PC-9 (cell line): ENCODE measurements around the gene CLMN. TPM values are rescaled to one million over a fixed set of nuclear protein-coding genes. Genes with fewer than 3 reads are reported as not detected.

Source experiments
- BruUV-seq: library from RNA; stranded (reverse); fragments of 400-500 nt; replicated peaks from 2 replicates; lab custom pipeline; 2021; lab: Mats Ljungman, UMichigan
- CTCF ChIA-PET: fragments of 300-600 bp; sonication (Branson Sonifier 250); formaldehyde crosslinking; loops from one replicate; lab custom pipeline; 2022; ENCODE audit warnings: antibody characterized with exemption; lab: Charles Lee
- POLR2A ChIA-PET: fragments of 300-600 bp; sonication (Branson Sonifier 250); formaldehyde crosslinking; loops from one replicate; lab custom pipeline; 2022; ENCODE audit warnings: antibody characterized with exemption; ENCODE audit not compliant: unreplicated experiment; lab: Charles Lee
- DNase-seq, 2 experiments: peaks; one replicate each; pipeline versions ENCODE4 v3.0.0 to v3.0.0-alpha.2; 2015 to 2022; ENCODE audit warnings: mixed read lengths in 1 of 2
- H2AFZ ChIP-seq: fragments of 200-600 bp; sonication (generic); 2 replicates; pipeline ENCODE4 v1.8.1; 2017; ENCODE audit warnings: antibody characterized with exemption
- H3F3A ChIP-seq: fragments of 200-600 bp; sonication (generic); 2 replicates; pipeline ENCODE4 v1.8.1; 2017; ENCODE audit warnings: antibody characterized with exemption, mild to moderate bottlenecking, low read depth; ENCODE audit not compliant: insufficient read depth
- H3K27ac ChIP-seq: fragments of 200-600 bp; sonication (generic); 2 replicates; pipeline ENCODE4 v1.6.1; 2016; ENCODE audit warnings: mixed run types
- H3K27me3 ChIP-seq: fragments of 200-600 bp; sonication (generic); 2 replicates; pipeline ENCODE4 v1.6.1; 2016; ENCODE audit warnings: low read depth, mixed run types; ENCODE audit not compliant: insufficient read depth
- H3K36me3 ChIP-seq: fragments of 200-600 bp; sonication (generic); 2 replicates; pipeline ENCODE4 v1.6.1; 2016; ENCODE audit warnings: low read depth, mixed run types
- H3K4me1 ChIP-seq: fragments of 200-600 bp; sonication (generic); replicated peaks from 2 replicates; pipeline ENCODE4 v1.6.1; 2016; ENCODE audit warnings: mixed run types; ENCODE audit not compliant: insufficient read depth
- H3K4me2 ChIP-seq: fragments of 200-600 bp; sonication (generic); 2 replicates; pipeline ENCODE4 v1.6.1; 2017; ENCODE audit warnings: mixed run types
- H3K4me3 ChIP-seq: fragments of 200-600 bp; sonication (generic); 2 replicates; pipeline ENCODE4 v1.6.1; 2016; ENCODE audit warnings: mixed run types
- H3K79me2 ChIP-seq: fragments of 200-600 bp; sonication (generic); 2 replicates; pipeline ENCODE4 v1.6.1; 2017; ENCODE audit warnings: low read depth, mixed run types
- H3K9me2 ChIP-seq: fragments of 200-600 bp; sonication (generic); 2 replicates; pipeline ENCODE4 v1.8.1; 2017; ENCODE audit warnings: mild to moderate bottlenecking; ENCODE audit not compliant: insufficient read depth
- H3K9me3 ChIP-seq: fragments of 200-600 bp; sonication (generic); 2 replicates; pipeline ENCODE4 v1.8.1; 2016; ENCODE audit warnings: low read depth; ENCODE audit not compliant: insufficient read depth
- H4K20me1 ChIP-seq: fragments of 200-600 bp; sonication (generic); 2 replicates; pipeline ENCODE4 v1.8.1; 2017; ENCODE audit not compliant: insufficient read depth
- EZH2 ChIP-seq: fragments of 200-600 bp; sonication (generic); IDR thresholded peaks from 2 replicates; pipeline ENCODE4 v1.8.0; 2017; ENCODE audit warnings: antibody characterized with exemption, low read depth
- intact Hi-C: fragments of 100-400 bp; cut with micrococcal nuclease; formaldehyde crosslinking; loops from one replicate; pipeline ENCODE4 v1.10.0; 2022; ENCODE audit not compliant: unreplicated experiment
- total RNA-seq: library from RNA; stranded (reverse); gene quantifications from 2 replicates; pipeline ENCODE4 v1.2.3, GENCODE V29; 2021
- TF ChIP-seq, protein P1 (sequence below): fragments of 200-600 bp; sonication (generic); conservative IDR thresholded peaks from 2 replicates; pipeline ENCODE4 v1.6.1; 2017; ENCODE audit warnings: mixed run types, antibody characterized with exemption, mild to moderate bottlenecking, moderate library complexity

Gene CLMN
- total RNA-seq, 1 experiment from 2014 or later = 15.8 TPM

DNA sequence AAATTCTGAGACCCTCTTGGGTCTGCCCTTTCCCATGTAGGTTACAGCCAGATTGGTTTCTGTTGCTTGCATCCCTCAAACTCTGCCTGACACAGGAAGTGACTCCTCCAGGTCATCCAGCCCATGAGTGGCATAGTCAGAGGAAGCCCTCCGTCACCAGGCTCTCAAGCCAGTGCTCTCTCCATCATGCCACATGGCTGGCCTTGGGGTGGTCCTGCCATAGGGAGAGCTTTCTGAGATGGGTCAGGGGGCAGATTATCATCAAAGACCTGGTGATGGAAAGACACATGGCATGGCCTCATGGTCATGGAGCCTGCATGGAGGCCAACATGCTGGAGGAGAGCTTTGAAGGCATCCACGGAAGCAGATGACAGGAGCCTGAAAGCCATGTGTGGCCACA, 15.4 kb upstream of the CLMN start:
- Histone ChIP-seq H3K27me3 (no peaks in the 10 kb centered on the region), H3K79me2 (no peaks in the 10 kb centered on the region), H3K4me3 (no peak overlapping the region), H3K9me2 (no peaks in the 10 kb centered on the region), H3K4me2 (no peak overlapping the region), H3K9me3 (no peaks in the 10 kb centered on the region), H4K20me1 (no peaks in the 10 kb centered on the region), H3K36me3 (no peaks in the 10 kb centered on the region), H3K4me1 (no peaks in the 10 kb centered on the region), H2AFZ (no peak overlapping the region), H3K27ac (no peak overlapping the region), H3F3A (no peaks in the 10 kb centered on the region)
- no TSS peak for BruUV-seq
- TF ChIP-seq, protein P1, sequence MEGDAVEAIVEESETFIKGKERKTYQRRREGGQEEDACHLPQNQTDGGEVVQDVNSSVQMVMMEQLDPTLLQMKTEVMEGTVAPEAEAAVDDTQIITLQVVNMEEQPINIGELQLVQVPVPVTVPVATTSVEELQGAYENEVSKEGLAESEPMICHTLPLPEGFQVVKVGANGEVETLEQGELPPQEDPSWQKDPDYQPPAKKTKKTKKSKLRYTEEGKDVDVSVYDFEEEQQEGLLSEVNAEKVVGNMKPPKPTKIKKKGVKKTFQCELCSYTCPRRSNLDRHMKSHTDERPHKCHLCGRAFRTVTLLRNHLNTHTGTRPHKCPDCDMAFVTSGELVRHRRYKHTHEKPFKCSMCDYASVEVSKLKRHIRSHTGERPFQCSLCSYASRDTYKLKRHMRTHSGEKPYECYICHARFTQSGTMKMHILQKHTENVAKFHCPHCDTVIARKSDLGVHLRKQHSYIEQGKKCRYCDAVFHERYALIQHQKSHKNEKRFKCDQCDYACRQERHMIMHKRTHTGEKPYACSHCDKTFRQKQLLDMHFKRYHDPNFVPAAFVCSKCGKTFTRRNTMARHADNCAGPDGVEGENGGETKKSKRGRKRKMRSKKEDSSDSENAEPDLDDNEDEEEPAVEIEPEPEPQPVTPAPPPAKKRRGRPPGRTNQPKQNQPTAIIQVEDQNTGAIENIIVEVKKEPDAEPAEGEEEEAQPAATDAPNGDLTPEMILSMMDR = no peak
- no peak for TF ChIP-seq EZH2
- DNase-seq = no peak
- POLR2A ChIA-PET = no interaction called here
- CTCF ChIA-PET = no interaction called here
- intact Hi-C loops = no loop called here

DNA sequence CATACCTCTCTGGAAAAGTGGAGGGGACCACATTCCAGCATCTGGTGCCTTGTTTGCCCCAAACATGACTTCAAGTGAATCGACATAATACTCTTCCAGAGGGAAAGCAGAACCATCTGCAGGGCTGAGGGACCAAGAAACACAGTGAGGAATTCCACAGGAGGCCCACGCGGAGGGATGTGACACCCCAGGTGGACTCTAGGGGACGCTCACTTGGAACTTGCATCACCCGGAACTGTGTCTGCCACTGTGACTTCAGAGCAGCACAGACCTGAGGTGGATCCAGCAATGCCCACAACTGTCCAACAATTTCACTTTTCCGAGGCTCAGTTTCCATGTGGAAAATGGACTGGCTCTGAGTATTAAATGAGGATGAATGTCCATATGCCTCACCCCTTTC, 14.3 kb upstream of the CLMN start:
- POLR2A ChIA-PET = no interaction called here

DNA sequence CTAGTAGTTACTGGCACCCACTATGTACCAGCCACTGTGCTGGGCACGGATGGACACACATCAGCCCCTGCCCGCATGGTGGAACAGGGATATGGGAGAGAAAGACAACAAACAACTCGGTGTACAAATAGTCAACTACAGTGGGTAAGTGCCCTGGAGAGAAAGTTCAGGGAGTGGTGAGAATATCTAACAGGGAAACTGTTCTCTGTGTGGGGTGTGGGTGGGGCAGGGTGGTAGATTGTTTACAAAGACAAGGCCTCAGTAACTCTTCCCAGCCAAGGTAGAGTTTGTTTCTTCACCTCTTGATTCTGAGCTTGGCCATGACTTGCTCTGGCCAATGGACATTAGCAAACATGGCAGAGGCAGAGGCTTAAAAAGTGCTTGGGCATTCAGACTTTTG, 12.9 kb upstream of the CLMN start:
- H3K9me2 ChIP-seq = no peaks in the 10 kb centered on the region
- TF ChIP-seq, protein P1 = no peak
- no peak for TF ChIP-seq EZH2
- no peaks in the 10 kb centered on the region for H3K79me2 ChIP-seq
- H3F3A ChIP-seq = no peaks in the 10 kb centered on the region
- no peaks in the 10 kb centered on the region for H4K20me1 ChIP-seq
- no peaks in the 10 kb centered on the region for H3K36me3 ChIP-seq
- no peaks in the 10 kb centered on the region for H3K4me1 ChIP-seq
- H2AFZ ChIP-seq = no peak overlapping the region
- no peaks in the 10 kb centered on the region for H3K9me3 ChIP-seq
- POLR2A ChIA-PET = no interaction called here
- H3K4me2 ChIP-seq = no peak overlapping the region
- intact Hi-C loops = no loop called here
- no TSS peak for BruUV-seq
- H3K4me3 ChIP-seq = no peak overlapping the region
- H3K27me3 ChIP-seq = no peaks in the 10 kb centered on the region
- no peak for DNase-seq
- H3K27ac ChIP-seq = no peak overlapping the region
- CTCF ChIA-PET = no interaction called here

More for the DNA sequence above, 14.3 kb upstream of the CLMN start:
- no peak overlapping the region for H3K4me3 ChIP-seq
- CTCF ChIA-PET = no interaction called here
- H2AFZ ChIP-seq = no peak overlapping the region
- no peak overlapping the region for H3K27ac ChIP-seq
- no peaks in the 10 kb centered on the region for H3K4me1 ChIP-seq
- H4K20me1 ChIP-seq = no peaks in the 10 kb centered on the region
- no peak overlapping the region for H3K4me2 ChIP-seq
- H3K79me2 ChIP-seq = no peaks in the 10 kb centered on the region
- no peaks in the 10 kb centered on the region for H3K36me3 ChIP-seq
- no peaks in the 10 kb centered on the region for H3K9me3 ChIP-seq
- H3K27me3 ChIP-seq = no peaks in the 10 kb centered on the region
- H3F3A ChIP-seq = no peaks in the 10 kb centered on the region
- intact Hi-C loops = no loop called here
- TF ChIP-seq, protein P1 = no peak
- no peak for TF ChIP-seq EZH2
- no peaks in the 10 kb centered on the region for H3K9me2 ChIP-seq
- no peak for DNase-seq
- no TSS peak for BruUV-seq
